Measurements from ENCODE around the gene MMP15. TPM values are rescaled to one million over a fixed set of nuclear protein-coding genes. Genes with fewer than 3 reads are reported as not detected.

The MMP15 gene
- total and polyA plus RNA-seq, 2 of the 4 experiments (the other 2 are of a cell fraction), result 0.18 to 0.56 TPM

GRCh38 chr16:57981636-57982035 lies 43.9 kb upstream of the MMP15 start:
- no peak overlapping the region for H3K27ac ChIP-seq (ENCODE audit: insufficient read depth, low read length)
- 100% methylated on average over 3 of the region's 7 CpGs; no CpG with 5 or more reads in 1 of the 2 experiments for WGBS, 2 experiments (ENCODE audit: extremely low coverage in 2 of 2, insufficient read length in 1 of 2)
- no peak overlapping the region for H3K23ac ChIP-seq (ENCODE audit: low read depth, low read length)
- POLR2A ChIA-PET (ENCODE audit: unreplicated experiment), result no interaction called here
- H3K4me1 ChIP-seq (ENCODE audit: control insufficient read depth, insufficient read depth, low read length), result peaks cover 2% of the 10 kb centered on the region; the same call in 1 of the 2 replicates
- ATAC-seq (ENCODE audit: low read depth), result no peak
- no peaks in the 10 kb centered on the region for H3K36me3 ChIP-seq (ENCODE audit: control insufficient read depth, insufficient read depth, low read length)
- H3K9me3 ChIP-seq (ENCODE audit: control insufficient read depth, insufficient read depth, low read length), result no peaks in the 10 kb centered on the region
- no peak overlapping the region for H2AK5ac ChIP-seq (ENCODE audit: low read depth, low read length)
- H2BK15ac ChIP-seq (ENCODE audit: low read depth, low read length), result no peak overlapping the region
- DNase-seq, result no peak
- H3K56ac ChIP-seq (ENCODE audit: extremely low read depth, insufficient read depth, low read length), result no peak overlapping the region
- BruUV-seq (replicated peaks), result no TSS peak
- intact Hi-C loops (cut with micrococcal nuclease), result no loop called here
- no peak overlapping the region for H4K5ac ChIP-seq (ENCODE audit: low read depth, low read length)
- dilution Hi-C loops (cut with HindIII; ENCODE audit: low sequenced_read_pairs, unreplicated experiment), result no loop called here
- no peak overlapping the region for H2BK5ac ChIP-seq (ENCODE audit: low read depth, low read length, poor library complexity, severe bottlenecking)
- H4K8ac ChIP-seq (ENCODE audit: low read depth in 2 of 2, low read length in 2 of 2), result no peak overlapping the region
- CTCF ChIA-PET, result no interaction called here
- H3K14ac ChIP-seq (replicated peaks; ENCODE audit: low read depth, low read length), result no peak overlapping the region
- no peak overlapping the region for H2BK120ac ChIP-seq (ENCODE audit: low read depth, low read length)
- H3K9ac ChIP-seq (ENCODE audit: low read depth, low read length), result no peak overlapping the region
- TF ChIP-seq POLR2A (IDR thresholded peaks at IDR 0.05; ENCODE audit: low read depth, low read length), result no peak
- TF ChIP-seq MAFK (IDR thresholded peaks at IDR 0.05; ENCODE audit: low read depth, low read length), result no peak
- TF ChIP-seq RAD21 (IDR thresholded peaks at IDR 0.05; ENCODE audit: low read length), result no peak
- no peak for TF ChIP-seq CEBPB (IDR thresholded peaks at IDR 0.05; ENCODE audit: low read depth, low read length)
- no peak for TF ChIP-seq ELK1 (IDR thresholded peaks at IDR 0.05; ENCODE audit: borderline replicate concordance, low read depth, low read length)
- no peak for TF ChIP-seq CHD1 (IDR thresholded peaks at IDR 0.05; ENCODE audit: low read depth, low read length)
- TF ChIP-seq FOS (IDR thresholded peaks at IDR 0.05; ENCODE audit: low read depth, low read length), result no peak
- TF ChIP-seq CTCF (conservative IDR thresholded peaks at IDR 0.05; ENCODE audit: low read depth, low read length), result no peak
- no peak for TF ChIP-seq MXI1 (IDR thresholded peaks at IDR 0.05; ENCODE audit: borderline replicate concordance, low read depth, low read length)
- TF ChIP-seq BHLHE40 (IDR thresholded peaks at IDR 0.05; ENCODE audit: low read depth, low read length), result no peak
- TF ChIP-seq NFE2L2 (IDR thresholded peaks at IDR 0.05; ENCODE audit: low read depth, low read length), result no peak
- TF ChIP-seq SMC3 (IDR thresholded peaks at IDR 0.05; ENCODE audit: low read depth, low read length), result no peak
- no peak overlapping the region for H2BK20ac ChIP-seq (ENCODE audit: low read depth, low read length)
- no peak overlapping the region for H3K4me3 ChIP-seq (ENCODE audit: insufficient read depth, low read depth, low read length)
- peaks cover 42% of the 10 kb centered on the region for H3K27me3 ChIP-seq (ENCODE audit: control insufficient read depth, insufficient read depth, low read length)
- no peak overlapping the region for H3K4ac ChIP-seq (ENCODE audit: low read depth, low read length)
- H4K20me1 ChIP-seq (ENCODE audit: insufficient read depth, low read length), result no peaks in the 10 kb centered on the region; the same call in 1 of the 2 replicates
- in situ Hi-C loops (cut with MboI; ENCODE audit: low sequenced_read_pairs), result no loop called here
- no peaks in the 10 kb centered on the region for H3K79me1 ChIP-seq (ENCODE audit: low read depth in 1 of 2, low read length in 2 of 2)
- H3K4me2 ChIP-seq (ENCODE audit: low read depth, low read length), result no peak overlapping the region
- H4K91ac ChIP-seq (ENCODE audit: insufficient read depth, low read depth, low read length), result no peak overlapping the region
- no peak overlapping the region for H3K18ac ChIP-seq (ENCODE audit: low read depth, low read length)
- no peak overlapping the region for H2AK9ac ChIP-seq (replicated peaks; ENCODE audit: low read depth, low read length, poor library complexity)
- no peak overlapping the region for H2AFZ ChIP-seq (replicated peaks; ENCODE audit: low read length, poor library complexity)
- H3K9me1 ChIP-seq (ENCODE audit: insufficient read depth, low read length), result no peaks in the 10 kb centered on the region

Data from IMR-90 (cell line).